HepG2 (cell line): ENCODE data around the gene SLC43A1. TPM values are rescaled to one million over a fixed set of nuclear protein-coding genes. Genes with fewer than 3 reads are reported as not detected.
A peak's percentile ranks its signal among the peaks of the same experiment; 100 is the strongest.

Source experiments
- BCL6 ChIP-seq: IDR thresholded peaks from 2 replicates; pipeline ENCODE4 v1.6.1; 2016; ENCODE audit warnings: missing genetic modification reagents, missing compliant biosample characterization
- CHCHD3 ChIP-seq: sonication (generic); formaldehyde crosslinking; IDR thresholded peaks from 2 replicates; pipeline ENCODE4 v1.8.0; 2022; ENCODE audit warnings: mild to moderate bottlenecking, missing genetic modification reagents, moderate library complexity
- E2F5 ChIP-seq: sonication (generic); formaldehyde crosslinking; conservative IDR thresholded peaks from 2 replicates; pipeline ENCODE4 v1.4.0; 2020; ENCODE audit warnings: missing genetic modification reagents
- EEA1 ChIP-seq: sonication (generic); formaldehyde crosslinking; IDR thresholded peaks from 2 replicates; pipeline ENCODE4 v1.5.1; 2020; ENCODE audit warnings: mild to moderate bottlenecking, missing genetic modification reagents, borderline replicate concordance
- ERF ChIP-seq: IDR thresholded peaks from 2 replicates; pipeline ENCODE4 v1.6.1; 2018; ENCODE audit warnings: missing biosample characterization, missing genetic modification reagents
- HNF1A ChIP-seq, 2 experiments: sonication (generic) in 1 of 2; formaldehyde crosslinking in 1 of 2; IDR thresholded peaks; 2 replicates each; pipeline versions ENCODE4 v1.4.0 to v1.6.1; 2016 to 2020; ENCODE audit warnings: borderline replicate concordance in 1 of 2, low read depth in 1 of 2, mild to moderate bottlenecking in 1 of 2, missing genetic modification reagents in 1 of 2
- MAFK ChIP-seq, 2 experiments: IDR thresholded peaks in 1 of 2; conservative IDR thresholded peaks in 1 of 2; 2 replicates each; pipeline ENCODE4 v1.6.1; 2011; ENCODE audit warnings: improper control_type of control experiment in 2 of 2, low read length in 2 of 2
- NRL ChIP-seq: sonication (generic); formaldehyde crosslinking; IDR thresholded peaks from 2 replicates; pipeline ENCODE4 v1.5.0; 2020; ENCODE audit warnings: missing genetic modification reagents, mild to moderate bottlenecking, moderate library complexity, borderline replicate concordance
- RCOR2 ChIP-seq: IDR thresholded peaks from 2 replicates; pipeline ENCODE4 v1.6.1; 2016; ENCODE audit warnings: missing biosample characterization, missing genetic modification reagents
- RORA ChIP-seq: sonication (generic); formaldehyde crosslinking; IDR thresholded peaks from 2 replicates; pipeline ENCODE4 v1.5.0; 2020; ENCODE audit warnings: mild to moderate bottlenecking, missing genetic modification reagents, moderate library complexity
- SMC3 ChIP-seq: IDR thresholded peaks from 2 replicates; pipeline ENCODE4 v1.6.1; 2011; ENCODE audit warnings: low read length, improper control_type of control experiment
- SOX6 ChIP-seq, 2 experiments: fragments of 450-650 bp in 1 of 2; sonication (generic) in 1 of 2; formaldehyde crosslinking in 1 of 2; IDR thresholded peaks; 2 replicates each; pipeline versions ENCODE4 v1.4.0 to v1.6.1; 2017 to 2020; ENCODE audit warnings: antibody characterized with exemption in 1 of 2, mild to moderate bottlenecking in 1 of 2, missing genetic modification reagents in 1 of 2
- ZEB1 ChIP-seq: IDR thresholded peaks from 2 replicates; pipeline ENCODE4 v1.6.1; 2012; ENCODE audit warnings: mild to moderate bottlenecking, low read depth, inconsistent platforms; ENCODE audit not compliant: insufficient replicate concordance
- ZNF256 ChIP-seq: sonication (generic); formaldehyde crosslinking; conservative IDR thresholded peaks from 2 replicates; pipeline ENCODE4 v1.4.0; 2020; ENCODE audit warnings: missing genetic modification reagents
- ZNF484 ChIP-seq: sonication (generic); formaldehyde crosslinking; IDR thresholded peaks from 2 replicates; pipeline ENCODE4 v1.5.1; 2020; ENCODE audit warnings: mild to moderate bottlenecking, low read depth, missing genetic modification reagents, borderline replicate concordance
- ZNF556 ChIP-seq: sonication (generic); formaldehyde crosslinking; IDR thresholded peaks from 2 replicates; pipeline ENCODE4 v1.4.0; 2020; ENCODE audit warnings: mild to moderate bottlenecking, missing genetic modification reagents, borderline replicate concordance
- polyA plus RNA-seq, 8 experiments: library from polyadenylated mRNA; depleted of rRNA in 3 of 8; stranded (reverse) in 7 of 8; unstranded in 1 of 8; fragments of >200 nt; fragmentation: Illumina TruSeq in 4 of 8; extraction: Trizol in 4 of 8; gene quantifications; 2 replicates each; pipeline versions ENCODE4 v1.2.1 to v1.2.3, GENCODE V29; 2011 to 2016; ENCODE audit warnings: low read depth in 4 of 8, missing spikeins in 1 of 8, mixed read lengths in 1 of 8; ENCODE audit not compliant: insufficient read depth in 1 of 8
- total RNA-seq, 5 experiments: library from RNA; depleted of rRNA; stranded (reverse); fragments of >200 nt; fragmentation: Illumina TruSeq; extraction: Trizol; gene quantifications; 2 replicates each; pipeline ENCODE4 v1.2.3, GENCODE V29; 2016; ENCODE audit warnings: low read depth in 1 of 5
- TF ChIP-seq, protein P1 (sequence below): sonication (generic); formaldehyde crosslinking; IDR thresholded peaks from 2 replicates; pipeline ENCODE4 v1.4.0; 2020; ENCODE audit warnings: missing genetic modification reagents, borderline replicate concordance
- TF ChIP-seq, protein P2 (sequence below): sonication (generic); formaldehyde crosslinking; IDR thresholded peaks from 2 replicates; pipeline ENCODE4 v1.5.1; 2020; ENCODE audit warnings: missing genetic modification reagents, mild to moderate bottlenecking, borderline replicate concordance
- TF ChIP-seq, protein P3 (sequence below): sonication (generic); formaldehyde crosslinking; IDR thresholded peaks from 2 replicates; pipeline ENCODE4 v1.4.0; 2020; ENCODE audit warnings: missing genetic modification reagents

The SLC43A1 gene
- total and polyA plus RNA-seq, 2 of the 13 experiments (the other 11 are each of a cell fraction or from before 2014, with no cell fraction given) = 72.3 to 87.6 TPM

GRCh38 chr11:57480409-57481137 is 34.9 kb downstream of the SLC43A1 start (continued):
- TF ChIP-seq SOX6 (IDR thresholded peaks at IDR 0.05) (no peak), SOX6 (CRISPR knock-in tag; IDR thresholded peaks at IDR 0.05) (no peak), ZNF256 (CRISPR knock-in tag) (no peak), MAFK (conservative IDR thresholded peaks at IDR 0.05 in 1 of 2, IDR thresholded peaks at IDR 0.05 in 1 of 2; ENCODE audit: low read length in 2 of 2) (no peak), BCL6 (CRISPR knock-in tag) (no peak), ZNF556 (no peak), EEA1 (CRISPR knock-in tag) (no peak), ZEB1 (no peak), E2F5 (no peak), RCOR2 (CRISPR knock-in tag) (peak; percentile 70; the same call in 1 of the 2 replicates), ERF (CRISPR knock-in tag) (no peak), RORA (no peak), SMC3 (peak; percentile 50; the same call in 1 of the 2 replicates), ZNF484 (CRISPR knock-in tag) (no peak), HNF1A (IDR thresholded peaks at IDR 0.05; ENCODE audit: low read depth) (no peak), HNF1A (CRISPR knock-in tag; IDR thresholded peaks at IDR 0.05; ENCODE audit: borderline replicate concordance) (no peak), NRL (CRISPR knock-in tag) (no peak), CHCHD3 (no peak)
- TF ChIP-seq, protein P1, sequence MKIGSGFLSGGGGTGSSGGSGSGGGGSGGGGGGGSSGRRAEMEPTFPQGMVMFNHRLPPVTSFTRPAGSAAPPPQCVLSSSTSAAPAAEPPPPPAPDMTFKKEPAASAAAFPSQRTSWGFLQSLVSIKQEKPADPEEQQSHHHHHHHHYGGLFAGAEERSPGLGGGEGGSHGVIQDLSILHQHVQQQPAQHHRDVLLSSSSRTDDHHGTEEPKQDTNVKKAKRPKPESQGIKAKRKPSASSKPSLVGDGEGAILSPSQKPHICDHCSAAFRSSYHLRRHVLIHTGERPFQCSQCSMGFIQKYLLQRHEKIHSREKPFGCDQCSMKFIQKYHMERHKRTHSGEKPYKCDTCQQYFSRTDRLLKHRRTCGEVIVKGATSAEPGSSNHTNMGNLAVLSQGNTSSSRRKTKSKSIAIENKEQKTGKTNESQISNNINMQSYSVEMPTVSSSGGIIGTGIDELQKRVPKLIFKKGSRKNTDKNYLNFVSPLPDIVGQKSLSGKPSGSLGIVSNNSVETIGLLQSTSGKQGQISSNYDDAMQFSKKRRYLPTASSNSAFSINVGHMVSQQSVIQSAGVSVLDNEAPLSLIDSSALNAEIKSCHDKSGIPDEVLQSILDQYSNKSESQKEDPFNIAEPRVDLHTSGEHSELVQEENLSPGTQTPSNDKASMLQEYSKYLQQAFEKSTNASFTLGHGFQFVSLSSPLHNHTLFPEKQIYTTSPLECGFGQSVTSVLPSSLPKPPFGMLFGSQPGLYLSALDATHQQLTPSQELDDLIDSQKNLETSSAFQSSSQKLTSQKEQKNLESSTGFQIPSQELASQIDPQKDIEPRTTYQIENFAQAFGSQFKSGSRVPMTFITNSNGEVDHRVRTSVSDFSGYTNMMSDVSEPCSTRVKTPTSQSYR (CRISPR knock-in tag) = no peak
- TF ChIP-seq, protein P2, sequence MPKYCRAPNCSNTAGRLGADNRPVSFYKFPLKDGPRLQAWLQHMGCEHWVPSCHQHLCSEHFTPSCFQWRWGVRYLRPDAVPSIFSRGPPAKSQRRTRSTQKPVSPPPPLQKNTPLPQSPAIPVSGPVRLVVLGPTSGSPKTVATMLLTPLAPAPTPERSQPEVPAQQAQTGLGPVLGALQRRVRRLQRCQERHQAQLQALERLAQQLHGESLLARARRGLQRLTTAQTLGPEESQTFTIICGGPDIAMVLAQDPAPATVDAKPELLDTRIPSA (CRISPR knock-in tag) = no peak
- TF ChIP-seq, protein P3, sequence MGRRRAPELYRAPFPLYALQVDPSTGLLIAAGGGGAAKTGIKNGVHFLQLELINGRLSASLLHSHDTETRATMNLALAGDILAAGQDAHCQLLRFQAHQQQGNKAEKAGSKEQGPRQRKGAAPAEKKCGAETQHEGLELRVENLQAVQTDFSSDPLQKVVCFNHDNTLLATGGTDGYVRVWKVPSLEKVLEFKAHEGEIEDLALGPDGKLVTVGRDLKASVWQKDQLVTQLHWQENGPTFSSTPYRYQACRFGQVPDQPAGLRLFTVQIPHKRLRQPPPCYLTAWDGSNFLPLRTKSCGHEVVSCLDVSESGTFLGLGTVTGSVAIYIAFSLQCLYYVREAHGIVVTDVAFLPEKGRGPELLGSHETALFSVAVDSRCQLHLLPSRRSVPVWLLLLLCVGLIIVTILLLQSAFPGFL (CRISPR knock-in tag) = no peak
